GM19468 (cell line): Measurements from ENCODE around the gene GJB1.

ENCODE experiments used
- ATAC-seq: cut with Tn5 transposase; IDR thresholded peaks from one replicate; pipeline ENCODE4 v1.9.1; 2021; ENCODE audit warnings: mild to moderate bottlenecking, moderate library complexity, moderate number of reproducible peaks; ENCODE audit not compliant: unreplicated experiment; ENCODE audit errors: extremely low read depth

GJB1 gene

DNA sequence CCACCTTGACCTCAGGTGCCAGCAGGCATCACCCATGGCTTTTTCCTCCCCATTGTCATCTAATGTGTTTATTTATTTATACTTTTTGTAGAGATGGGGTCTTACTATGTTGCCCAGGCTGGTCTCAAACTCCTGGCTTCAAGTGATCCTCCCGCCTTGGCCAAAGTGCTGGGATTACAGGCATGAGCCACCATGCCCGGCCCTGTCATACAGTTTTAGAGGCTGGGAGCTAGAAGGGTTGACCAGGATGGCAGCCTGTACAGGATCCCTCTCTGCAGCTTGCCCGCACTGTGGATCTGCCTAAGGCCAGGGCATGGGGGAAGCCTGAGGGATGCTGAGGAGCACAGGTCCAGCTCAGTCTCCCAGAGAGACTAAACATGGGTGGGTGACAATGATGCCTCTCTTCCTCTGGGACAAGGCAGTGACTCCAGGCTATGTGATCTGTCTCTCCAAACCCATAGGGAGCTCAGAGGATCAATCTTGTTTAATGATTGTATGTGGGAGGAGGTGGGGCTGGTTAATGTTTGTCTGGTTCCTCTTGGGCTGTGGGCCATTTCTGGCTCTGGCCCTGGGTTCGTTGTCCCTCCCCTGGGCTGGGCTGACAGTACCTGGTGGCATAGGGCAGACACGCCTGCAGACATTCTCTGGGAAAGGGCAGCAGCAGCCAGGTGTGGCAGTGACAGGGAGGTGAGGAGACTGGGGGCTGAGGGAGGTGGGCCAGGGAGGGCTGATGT is 8.3 kb upstream of the GJB1 start:
- ATAC-seq: no peak

DNA sequence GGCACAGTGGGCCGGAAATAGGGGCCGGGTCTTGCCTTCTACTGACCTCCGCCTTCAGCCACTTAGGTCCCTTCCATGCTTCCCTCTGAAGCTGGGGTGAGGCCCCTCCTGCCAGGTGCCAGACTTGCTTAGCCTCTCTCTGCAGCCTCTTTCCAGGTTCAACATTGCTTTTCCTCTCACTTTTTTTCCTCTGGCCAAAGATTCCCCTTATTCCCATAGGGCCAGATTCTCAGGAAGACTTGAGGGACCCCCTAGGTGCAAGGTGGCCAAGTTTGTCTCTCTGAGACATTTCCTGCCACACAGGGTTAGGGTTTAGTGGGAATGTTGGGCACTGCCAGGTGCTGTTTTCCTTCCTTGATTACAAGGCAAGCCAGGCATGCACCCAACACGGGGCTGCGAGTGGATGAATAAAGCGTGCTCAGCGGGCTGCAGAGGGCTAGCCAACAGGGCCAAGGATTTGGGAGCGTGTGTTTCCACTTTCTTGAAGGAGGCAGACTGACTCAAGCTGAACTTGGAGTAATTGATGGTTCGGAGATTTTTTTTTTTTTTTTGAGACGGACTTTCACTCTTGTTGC is 7.6 kb upstream of the GJB1 start:
- no peak for ATAC-seq

DNA sequence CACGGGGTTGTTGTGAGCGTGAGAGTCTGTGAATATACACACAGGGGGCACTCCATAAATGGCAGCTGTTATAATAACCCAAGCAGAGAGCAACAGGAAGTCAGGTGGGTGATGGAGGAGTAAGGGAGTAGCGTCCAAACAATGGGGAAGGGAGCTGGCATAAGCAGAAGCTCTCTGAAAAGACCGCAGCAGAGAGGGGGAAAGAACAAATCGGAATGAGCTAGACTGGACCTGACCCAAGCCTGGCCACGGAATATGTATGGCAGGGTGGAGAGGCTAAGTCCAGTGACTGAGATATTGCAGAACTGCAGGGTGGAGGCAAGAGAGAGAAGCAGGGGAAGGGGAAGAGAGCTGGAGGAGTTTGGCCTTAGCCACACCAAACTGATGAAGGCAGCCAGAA is 6.5 kb upstream of the GJB1 start:
- no peak for ATAC-seq

DNA sequence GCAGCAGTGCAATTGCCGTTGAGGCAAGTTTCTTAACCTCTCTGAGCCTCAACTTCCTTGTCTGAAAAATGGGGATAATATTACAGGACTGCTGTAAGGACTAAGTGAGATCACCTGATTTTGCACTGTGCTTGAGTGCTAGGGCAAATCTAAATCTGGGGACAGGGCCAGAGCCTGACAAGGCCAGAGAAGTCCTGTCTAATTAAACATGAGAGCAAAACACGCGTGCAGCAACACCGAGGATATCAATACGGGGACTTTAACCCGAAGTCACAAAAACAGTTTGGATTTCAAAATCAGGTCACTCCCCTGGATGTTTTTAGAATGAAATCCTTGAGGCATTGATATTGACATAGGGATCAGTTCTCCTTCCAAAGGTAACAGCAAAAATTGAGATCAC is 5.7 kb upstream of the GJB1 start:
- ATAC-seq: no peak

DNA sequence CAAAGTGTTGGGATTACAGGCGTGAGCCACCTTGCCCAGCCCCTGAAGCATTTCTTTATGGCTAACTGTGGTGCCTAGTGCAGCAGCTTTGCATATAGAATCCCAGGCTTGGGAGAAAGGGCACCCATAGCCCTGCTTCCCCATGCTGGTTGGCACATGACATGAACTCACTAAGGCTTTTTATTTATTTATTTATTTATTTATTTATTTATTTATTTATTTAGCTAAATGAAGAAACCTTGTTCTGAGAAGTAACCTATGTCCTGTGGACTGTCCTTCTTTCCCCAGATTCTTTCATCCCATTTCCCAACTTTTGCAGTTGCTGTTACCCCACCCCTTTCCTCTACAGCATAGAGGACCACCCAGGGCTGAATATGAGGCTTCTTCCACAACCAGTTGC is 1.9 kb upstream of the GJB1 start:
- ATAC-seq: no peak

DNA sequence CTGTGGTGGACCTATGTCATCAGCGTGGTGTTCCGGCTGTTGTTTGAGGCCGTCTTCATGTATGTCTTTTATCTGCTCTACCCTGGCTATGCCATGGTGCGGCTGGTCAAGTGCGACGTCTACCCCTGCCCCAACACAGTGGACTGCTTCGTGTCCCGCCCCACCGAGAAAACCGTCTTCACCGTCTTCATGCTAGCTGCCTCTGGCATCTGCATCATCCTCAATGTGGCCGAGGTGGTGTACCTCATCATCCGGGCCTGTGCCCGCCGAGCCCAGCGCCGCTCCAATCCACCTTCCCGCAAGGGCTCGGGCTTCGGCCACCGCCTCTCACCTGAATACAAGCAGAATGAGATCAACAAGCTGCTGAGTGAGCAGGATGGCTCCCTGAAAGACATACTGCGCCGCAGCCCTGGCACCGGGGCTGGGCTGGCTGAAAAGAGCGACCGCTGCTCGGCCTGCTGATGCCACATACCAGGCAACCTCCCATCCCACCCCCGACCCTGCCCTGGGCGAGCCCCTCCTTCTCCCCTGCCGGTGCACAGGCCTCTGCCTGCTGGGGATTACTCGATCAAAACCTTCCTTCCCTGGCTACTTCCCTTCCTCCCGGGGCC is 1.2 kb downstream of the GJB1 start:
- ATAC-seq: no peak

DNA sequence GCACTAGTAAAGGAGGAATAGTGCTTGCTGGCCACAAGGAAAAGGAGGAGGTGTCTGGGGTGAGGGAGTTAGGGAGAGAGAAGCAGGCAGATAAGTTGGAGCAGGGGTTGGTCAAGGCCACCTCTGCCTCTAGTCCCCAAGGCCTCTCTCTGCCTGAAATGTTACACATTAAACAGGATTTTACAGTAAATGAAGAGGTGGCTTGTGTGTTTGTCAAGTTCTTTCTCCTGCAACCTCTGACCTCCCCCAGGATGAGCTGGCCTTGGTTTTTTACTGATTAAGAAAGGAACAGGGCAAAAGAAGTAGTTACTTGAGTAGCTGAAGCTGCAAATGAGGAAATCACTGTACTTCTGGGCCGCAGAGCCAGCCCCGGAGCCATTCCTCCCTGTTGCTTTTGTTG is 2.0 kb downstream of the GJB1 start:
- ATAC-seq: no peak

DNA sequence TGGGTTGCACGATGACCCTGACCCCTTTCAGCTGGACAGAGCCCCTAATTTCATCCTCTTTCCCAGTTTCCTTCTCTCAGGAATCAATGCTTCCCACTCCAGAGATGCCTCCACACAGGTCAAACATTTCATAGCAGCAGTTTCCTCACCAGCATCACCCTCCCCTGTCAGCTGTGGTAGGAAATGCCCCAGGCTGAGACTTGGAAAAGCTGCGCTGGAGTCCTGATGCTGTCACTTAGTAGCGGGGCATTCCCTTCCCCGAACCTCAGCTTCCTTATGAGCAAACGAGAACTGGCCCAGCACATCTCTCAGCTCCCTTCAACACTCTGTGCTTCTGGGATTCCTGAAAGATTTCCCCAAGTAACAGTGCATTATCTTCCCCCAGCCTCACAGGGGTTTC is 2.7 kb downstream of the GJB1 start:
- no peak for ATAC-seq

DNA sequence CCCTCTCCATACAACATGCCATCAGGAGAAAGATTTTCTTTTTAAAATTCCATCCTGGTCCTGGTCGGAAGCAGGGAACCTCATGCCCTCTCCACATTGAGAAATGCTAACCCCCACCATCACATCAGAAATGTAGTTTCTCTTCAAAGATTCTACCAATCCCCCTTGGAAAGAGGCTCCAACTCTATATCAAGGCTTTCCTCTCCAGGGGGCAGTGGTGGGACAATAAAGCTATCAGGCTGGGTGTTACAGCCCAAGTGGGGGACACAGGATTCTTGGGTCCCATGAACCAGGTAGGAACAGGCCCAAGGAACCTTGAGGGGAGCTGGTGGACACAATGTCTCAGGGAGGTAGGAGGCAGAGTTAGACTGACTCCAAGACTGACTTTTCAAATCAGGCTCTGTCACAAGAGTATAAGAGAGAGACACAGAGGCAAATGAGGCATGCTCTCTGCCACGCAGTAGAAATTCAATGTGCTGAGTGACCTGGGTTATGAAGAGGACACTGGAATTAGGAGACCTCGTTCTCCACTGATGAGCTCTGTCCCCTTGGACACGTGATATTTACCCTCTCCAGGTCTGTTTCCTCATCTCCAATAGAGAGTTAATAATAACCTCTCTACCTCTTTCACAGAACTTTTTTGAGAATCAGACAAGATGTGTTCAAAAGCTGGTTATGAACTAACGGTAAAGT is 4.5 kb downstream of the GJB1 start:
- ATAC-seq: no peak

DNA sequence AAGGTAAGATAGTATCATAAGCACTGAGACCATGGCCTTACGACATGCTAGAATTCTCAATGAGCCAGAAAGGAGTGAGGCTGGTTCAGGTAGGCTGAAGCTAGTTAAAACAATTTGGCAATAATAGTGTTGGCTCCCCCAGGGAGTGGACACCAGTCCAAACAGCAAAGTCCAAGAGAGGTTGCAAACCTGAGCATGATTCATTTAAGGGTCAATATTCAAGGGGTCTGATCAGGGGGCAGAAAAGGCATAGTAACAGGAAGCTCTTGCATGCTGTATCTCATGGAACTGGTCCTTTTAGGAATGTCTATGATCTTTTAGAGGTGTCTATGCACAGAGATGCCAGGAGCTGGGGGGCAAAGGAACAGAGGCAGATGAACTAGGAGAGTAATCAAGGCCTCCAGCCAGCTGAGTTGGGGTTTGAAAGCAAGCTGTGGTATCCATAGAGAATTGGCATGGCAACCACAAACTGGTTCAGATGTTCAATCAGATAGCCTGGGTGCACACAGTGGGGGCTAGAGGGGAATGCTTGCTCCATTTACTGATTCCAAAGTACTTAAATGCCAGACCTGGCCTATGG is 5.1 kb downstream of the GJB1 start:
- ATAC-seq: no peak

DNA sequence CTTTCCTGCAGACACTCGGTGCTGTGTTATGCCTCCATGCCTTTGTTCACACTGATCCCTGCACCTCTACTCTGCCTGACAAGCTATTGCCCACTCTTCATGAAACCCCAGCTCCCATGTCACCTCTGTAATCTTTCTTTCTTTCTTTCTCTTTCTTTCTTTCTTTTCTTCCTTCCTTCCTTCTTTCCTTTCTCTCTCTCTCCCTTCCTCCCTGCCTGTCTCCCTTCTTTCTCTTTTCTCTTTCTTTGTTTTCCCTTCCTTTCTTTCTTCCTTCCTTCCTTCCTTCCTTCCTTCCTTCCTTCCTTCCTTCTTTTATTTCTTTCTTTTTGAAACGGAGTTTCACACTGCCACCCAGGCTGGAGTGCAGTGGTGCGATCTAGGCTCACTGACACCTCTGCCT is 12.5 kb downstream of the GJB1 start:
- ATAC-seq: no peak

DNA sequence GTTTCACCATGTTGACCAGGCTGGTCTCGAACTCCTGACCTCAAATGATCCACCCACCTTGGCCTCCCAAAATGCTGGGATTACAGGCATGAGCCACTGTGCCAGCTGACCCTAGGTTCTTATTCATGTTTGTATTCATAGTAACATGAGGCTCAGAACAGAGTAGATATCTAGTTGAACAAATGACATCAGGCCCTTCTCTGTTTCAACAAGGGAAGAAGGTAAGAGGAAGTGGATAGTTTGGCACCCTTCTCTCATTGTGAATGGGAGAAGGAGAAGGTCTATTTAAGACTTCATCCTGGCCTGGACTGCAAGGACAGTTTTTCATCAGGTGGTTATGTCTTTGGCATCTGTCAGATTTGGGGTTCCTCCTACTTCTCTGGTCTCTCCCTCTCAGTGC is 13.8 kb downstream of the GJB1 start:
- no peak for ATAC-seq

DNA sequence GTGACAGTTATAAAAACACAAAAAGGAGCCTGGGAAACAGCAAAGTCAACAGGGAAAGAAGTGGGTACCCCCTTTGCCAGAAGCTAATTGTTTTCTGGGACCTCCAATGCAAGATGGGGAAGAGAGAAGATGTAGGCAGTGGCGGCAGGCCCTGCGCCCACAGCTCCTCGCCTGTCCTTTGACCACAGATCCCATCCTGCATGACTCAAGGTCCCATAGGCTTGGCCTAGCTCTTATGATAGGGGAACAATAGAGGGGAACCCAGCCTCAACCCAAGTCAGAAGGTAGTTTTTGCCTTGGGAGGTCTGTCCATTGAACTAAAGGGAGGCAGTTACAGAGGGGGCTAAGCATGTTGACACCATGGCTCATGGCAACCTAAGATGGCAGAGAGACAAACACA is 16.8 kb downstream of the GJB1 start:
- no peak for ATAC-seq

DNA sequence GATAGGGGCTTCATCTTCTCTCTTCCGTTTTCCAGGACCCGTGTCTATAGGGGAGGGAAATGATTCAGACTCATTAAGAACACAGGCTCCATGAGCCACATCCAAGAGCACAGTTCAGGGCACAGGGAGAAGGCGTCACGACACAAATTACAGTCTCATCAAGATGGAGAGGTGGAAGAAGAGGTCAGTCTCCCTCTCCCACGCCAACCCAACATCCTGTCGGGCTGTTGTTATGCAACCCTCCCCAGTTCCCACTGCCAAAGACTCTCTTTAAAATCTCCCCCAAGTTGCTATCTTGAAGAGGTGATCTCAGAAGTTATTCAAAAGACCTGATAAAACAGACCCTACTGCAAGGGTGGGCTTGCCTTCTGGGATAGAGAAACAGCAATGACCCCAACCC is 18.3 kb downstream of the GJB1 start:
- no peak for ATAC-seq

DNA sequence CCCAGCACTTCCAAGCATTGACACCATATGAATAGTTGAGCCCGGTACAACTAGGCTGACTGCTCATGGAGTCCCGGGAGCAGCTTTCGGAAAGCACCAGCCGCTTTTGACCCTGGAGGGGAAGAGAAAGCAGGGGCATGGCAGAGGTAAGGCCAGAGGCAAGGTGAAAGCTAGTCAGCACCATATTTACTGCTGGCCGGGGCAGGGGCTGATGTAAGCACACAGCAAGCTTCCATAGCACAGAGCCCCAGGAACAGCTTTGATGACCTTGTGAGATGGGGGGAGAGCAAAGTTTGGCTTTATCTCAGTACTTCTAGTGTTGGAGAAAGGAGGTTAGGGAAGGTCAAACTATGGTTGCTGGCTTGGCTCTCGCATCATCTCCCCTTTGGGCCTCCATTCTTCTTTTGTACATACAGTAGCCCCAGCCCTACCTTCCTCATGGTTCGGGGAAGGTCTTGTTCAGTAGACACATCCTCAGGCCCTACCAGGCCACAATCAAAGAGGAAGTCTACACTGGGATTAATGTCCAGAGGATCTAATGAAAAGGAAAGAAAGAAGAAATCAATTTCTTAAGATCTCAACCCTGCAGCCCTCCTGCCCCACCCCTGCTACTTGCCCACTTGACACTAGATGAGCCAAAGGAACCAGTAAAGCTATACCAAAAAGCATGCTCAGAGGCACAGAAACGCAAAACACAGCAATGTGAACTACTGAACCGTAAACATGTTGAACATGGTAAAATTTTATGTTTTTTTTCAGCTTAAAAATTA is 21.5 kb downstream of the GJB1 start:
- no peak for ATAC-seq

DNA sequence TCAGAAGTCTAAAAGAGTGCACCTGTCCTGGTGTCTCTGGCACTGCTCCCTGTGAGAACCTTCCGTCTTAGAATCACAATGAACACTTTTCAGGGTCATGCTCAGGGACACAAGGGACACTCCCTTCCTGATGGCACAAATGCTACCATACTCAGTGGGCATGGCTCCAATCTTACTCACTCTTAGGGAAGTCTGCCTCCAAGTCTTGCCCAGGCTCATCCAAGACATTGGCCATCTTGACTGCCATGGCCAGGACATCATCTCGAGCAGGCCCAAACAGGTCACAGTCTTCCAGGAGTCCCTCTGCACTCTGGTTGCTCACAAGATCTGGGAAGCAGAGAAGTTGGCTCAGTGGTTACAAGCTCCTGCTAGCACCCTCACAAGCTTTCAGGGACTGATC is 22.1 kb downstream of the GJB1 start:
- no peak for ATAC-seq

DNA sequence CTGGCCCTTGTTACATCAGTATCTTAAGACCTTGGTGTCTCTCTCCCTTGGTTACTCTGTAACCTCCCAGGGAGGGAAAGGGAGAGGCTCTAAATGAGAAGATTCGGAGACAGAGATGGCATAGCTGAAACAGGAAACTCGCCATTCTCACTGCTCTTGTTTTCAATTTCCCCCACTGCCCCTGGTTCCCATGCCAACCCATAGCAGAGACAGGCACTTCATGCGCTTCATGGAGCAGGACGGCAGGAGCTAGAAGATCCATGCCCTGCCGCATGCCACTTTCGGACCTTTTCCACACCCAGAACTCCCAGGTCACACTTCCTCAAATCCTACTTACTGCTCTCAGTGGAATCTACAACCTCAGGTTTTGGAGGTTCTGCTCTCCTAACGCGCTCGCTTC is 27.8 kb downstream of the GJB1 start:
- ATAC-seq: no peak

DNA sequence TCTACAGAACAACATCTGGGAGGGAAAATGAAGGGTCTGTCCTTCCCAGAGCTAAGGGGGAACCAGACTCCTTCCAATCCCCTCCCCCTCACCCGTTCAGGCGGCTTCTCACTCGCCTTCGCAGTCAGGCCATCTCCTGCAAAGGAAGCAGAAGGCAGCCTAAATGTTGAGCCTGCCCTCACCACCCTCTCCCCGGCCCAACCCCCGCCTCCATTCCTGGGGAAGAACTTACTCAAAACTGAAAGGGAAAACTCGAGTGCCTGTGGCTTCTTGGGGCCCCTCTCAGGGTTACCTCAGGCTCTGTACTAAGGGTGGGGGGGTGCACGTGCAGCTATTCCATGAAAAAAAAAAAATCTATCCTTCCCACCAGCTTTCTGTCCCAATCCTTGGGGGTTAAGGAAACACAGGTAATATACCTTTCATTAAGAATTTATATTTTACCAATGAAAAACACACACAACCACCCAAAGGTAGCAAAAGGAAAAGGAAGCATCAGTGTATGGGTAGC is 28.5 kb downstream of the GJB1 start:
- no peak for ATAC-seq

DNA sequence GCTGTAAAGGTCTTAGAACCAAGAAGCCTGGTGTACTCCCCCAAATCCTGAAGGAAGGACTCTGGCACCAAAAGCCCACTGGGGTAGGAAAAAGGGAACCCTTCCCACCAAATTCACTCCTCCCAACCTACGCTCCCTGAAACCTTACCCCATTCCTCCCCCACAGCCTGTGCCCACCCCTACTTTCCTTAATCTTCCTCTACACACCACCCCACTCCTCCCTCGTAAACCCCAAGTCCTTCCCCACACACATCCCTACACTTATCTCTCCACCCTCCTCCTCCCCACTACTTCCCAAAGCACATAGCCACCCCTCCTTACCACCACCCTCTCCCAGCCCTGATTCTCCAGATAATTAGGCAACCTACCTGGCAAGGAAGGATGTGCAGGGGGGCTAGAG is 29.2 kb downstream of the GJB1 start:
- no peak for ATAC-seq
